Mesenchymal stem cell (in vitro differentiated cells and primary cell): ENCODE results near the gene COPS2.

Experiments
- DNase-seq: peaks from one replicate; pipeline ENCODE4 v3.0.0-alpha.2; 2013
- H2AFZ ChIP-seq: one replicate; pipeline ENCODE4 v1.6.1; 2013; ENCODE audit warnings: low read depth, mild to moderate bottlenecking, control low read depth, inconsistent platforms, low read length, moderate library complexity
- H2AK5ac ChIP-seq: 2 replicates; pipeline ENCODE4 v1.6.1; 2013; ENCODE audit warnings: low read length, moderate library complexity, mild to moderate bottlenecking, inconsistent platforms; ENCODE audit not compliant: severe bottlenecking
- H2BK120ac ChIP-seq: one replicate; pipeline ENCODE4 v1.6.1; 2013; ENCODE audit warnings: low read depth, mild to moderate bottlenecking, inconsistent platforms, low read length, moderate library complexity
- H2BK12ac ChIP-seq, 2 experiments: one replicate each; pipeline ENCODE4 v1.6.1; 2013; ENCODE audit warnings: inconsistent platforms in 2 of 2, low read length in 2 of 2, mild to moderate bottlenecking in 2 of 2, moderate library complexity in 2 of 2, control low read depth in 1 of 2
- H2BK15ac ChIP-seq: one replicate; pipeline ENCODE4 v1.6.1; 2013; ENCODE audit warnings: mild to moderate bottlenecking, low read depth, inconsistent platforms; ENCODE audit not compliant: poor library complexity, severe bottlenecking
- H2BK5ac ChIP-seq: 2 replicates; pipeline ENCODE4 v1.6.1; 2013; ENCODE audit warnings: low read depth, mild to moderate bottlenecking, low read length, control low read depth, inconsistent platforms; ENCODE audit not compliant: poor library complexity, severe bottlenecking
- H3K14ac ChIP-seq, 2 experiments: one replicate each; pipeline ENCODE4 v1.6.1; 2013; ENCODE audit warnings: inconsistent platforms in 2 of 2, low read length in 2 of 2, control low read depth in 1 of 2, mild to moderate bottlenecking in 1 of 2, moderate library complexity in 1 of 2
- H3K18ac ChIP-seq, 2 experiments: one replicate each; pipeline ENCODE4 v1.6.1; 2013; ENCODE audit warnings: inconsistent platforms in 2 of 2, low read length in 2 of 2, control low read depth in 1 of 2, low read depth in 1 of 2, mild to moderate bottlenecking in 1 of 2
- H3K23ac ChIP-seq, 2 experiments: one replicate each; pipeline ENCODE4 v1.6.1; 2013; ENCODE audit warnings: inconsistent platforms in 2 of 2, low read length in 2 of 2, mild to moderate bottlenecking in 2 of 2, moderate library complexity in 2 of 2, control low read depth in 1 of 2
- H3K27ac ChIP-seq: 2 replicates; pipeline ENCODE4 v1.5.1; 2013; ENCODE audit warnings: mild to moderate bottlenecking, moderate library complexity, low read length, control low read depth, inconsistent platforms; ENCODE audit not compliant: poor library complexity, severe bottlenecking
- H3K27me3 ChIP-seq, 2 experiments: 2 replicates each; pipeline versions ENCODE4 v1.6.1 to v1.7.0; 2013; ENCODE audit warnings: low read length in 2 of 2, mild to moderate bottlenecking in 2 of 2, moderate library complexity in 2 of 2, control low read depth in 1 of 2, inconsistent platforms in 1 of 2; ENCODE audit not compliant: control insufficient read depth in 1 of 2, insufficient read depth in 1 of 2
- H3K36me3 ChIP-seq, 2 experiments: 2 replicates each; pipeline versions ENCODE4 v1.6.1 to v1.7.0; 2013; ENCODE audit warnings: low read length in 2 of 2, control low read depth in 1 of 2, inconsistent platforms in 1 of 2, low read depth in 1 of 2, mild to moderate bottlenecking in 1 of 2; ENCODE audit not compliant: insufficient read depth in 2 of 2, control insufficient read depth in 1 of 2
- H3K4ac ChIP-seq, 2 experiments: one replicate each; pipeline ENCODE4 v1.6.1; 2013; ENCODE audit warnings: inconsistent platforms in 2 of 2, low read length in 2 of 2, mild to moderate bottlenecking in 2 of 2, moderate library complexity in 2 of 2, control low read depth in 1 of 2, low read depth in 1 of 2
- H3K4me1 ChIP-seq: 2 replicates; pipeline ENCODE4 v1.6.1; 2013; ENCODE audit warnings: low read depth, low read length, control low read depth; ENCODE audit not compliant: control insufficient read depth, insufficient read depth
- H3K4me2 ChIP-seq: 2 replicates; pipeline ENCODE4 v1.6.1; 2013; ENCODE audit warnings: low read length, mild to moderate bottlenecking, inconsistent platforms; ENCODE audit not compliant: poor library complexity, severe bottlenecking
- H3K4me3 ChIP-seq, 2 experiments: 2 replicates each; pipeline versions ENCODE4 v1.5.1 to v1.7.0; 2013; ENCODE audit warnings: low read length in 2 of 2, mild to moderate bottlenecking in 2 of 2, control low read depth in 1 of 2, low read depth in 1 of 2; ENCODE audit not compliant: insufficient read depth in 1 of 2
- H3K79me1 ChIP-seq: replicated peaks from 2 replicates; pipeline ENCODE4 v1.6.1; 2013; ENCODE audit warnings: mild to moderate bottlenecking, control low read depth, low read length, inconsistent platforms; ENCODE audit not compliant: poor library complexity, severe bottlenecking
- H3K9ac ChIP-seq: 2 replicates; pipeline ENCODE4 v1.7.0; 2013; ENCODE audit warnings: mild to moderate bottlenecking, low read length, moderate library complexity
- H3K9me3 ChIP-seq: 2 replicates; pipeline ENCODE4 v1.7.0; 2013; ENCODE audit warnings: mild to moderate bottlenecking, low read length; ENCODE audit not compliant: control insufficient read depth
- H4K8ac ChIP-seq: one replicate; pipeline ENCODE4 v1.6.1; 2013; ENCODE audit warnings: inconsistent platforms, mild to moderate bottlenecking, low read length, moderate library complexity
- H4K91ac ChIP-seq: one replicate; pipeline ENCODE4 v1.6.1; 2013; ENCODE audit warnings: mild to moderate bottlenecking, low read length, inconsistent platforms
- WGBS: methylation state at CpG from one replicate; pipeline ENCODE4 v1.1.7; 2013; ENCODE audit warnings: mixed read lengths; 5-methylcytosine and 5-hydroxymethylcytosine counted together

COPS2 gene

DNA sequence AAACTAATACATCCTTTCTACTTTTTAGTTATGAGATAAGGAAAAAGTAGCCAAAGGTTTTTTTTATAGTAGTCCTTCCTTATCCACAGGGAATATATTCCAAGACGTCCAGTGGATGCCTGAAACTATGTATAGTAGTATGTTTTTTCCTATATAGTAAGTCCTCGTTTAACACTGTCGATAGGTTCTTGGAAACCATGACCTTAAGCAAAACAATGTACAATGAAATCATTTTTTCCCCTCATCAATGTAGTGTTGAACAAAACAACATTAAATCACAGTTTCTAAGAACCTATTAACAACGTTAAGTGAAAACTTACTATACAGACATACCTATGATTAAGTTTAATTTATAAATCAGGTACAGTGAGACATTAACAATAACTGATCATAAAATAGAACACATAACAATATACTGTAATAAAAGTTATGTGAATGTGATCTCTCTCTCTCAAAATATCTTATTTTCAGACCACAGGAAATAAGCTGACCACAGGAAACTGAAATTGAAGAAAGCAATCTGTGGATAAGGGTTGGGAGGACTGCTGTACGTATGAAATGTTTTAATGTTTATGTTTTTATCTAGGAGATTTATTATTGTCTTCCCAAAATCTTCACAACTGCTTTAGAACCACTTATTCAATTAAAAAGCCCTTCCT is 20.6 kb downstream of the COPS2 start:
- 100% methylated on average over 1 of the region's 5 CpGs for WGBS

DNA sequence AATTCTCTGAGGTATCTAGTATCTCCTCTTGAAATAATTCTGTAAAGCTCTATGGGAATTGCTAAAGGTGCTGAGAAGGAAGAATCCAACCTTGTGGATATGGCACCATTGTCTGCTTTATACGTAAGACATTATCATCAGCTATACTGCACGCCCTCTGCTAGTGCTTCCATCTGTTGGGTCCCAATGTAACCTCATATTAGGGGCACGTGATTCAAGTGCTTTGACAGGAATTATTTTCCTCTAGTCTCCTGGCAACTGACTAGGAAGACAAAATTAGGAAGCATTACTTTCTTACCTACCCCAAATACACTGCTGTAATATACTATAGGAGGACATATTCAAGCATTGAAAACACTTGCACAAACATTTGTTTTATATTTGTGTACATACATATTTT is 24.0 kb downstream of the COPS2 start:
- Histone ChIP-seq H2BK120ac (no peak overlapping the region), H4K91ac (no peak overlapping the region), H3K4me2 (no peak overlapping the region), H2AFZ (no peak overlapping the region), H3K18ac (no peak overlapping the region), H3K4me3 (no peak overlapping the region), H2BK12ac (no peak overlapping the region), H3K14ac (no peak overlapping the region), H3K9me3 (no peaks in the 10 kb centered on the region), H3K27ac (no peak overlapping the region), H3K36me3 (peaks cover 0 to 99% of the 10 kb centered on the region in 2 experiments), H3K23ac (no peak overlapping the region), H3K4ac (no peak overlapping the region), H3K9ac (no peak overlapping the region), H3K79me1 (peaks cover 11% of the 10 kb centered on the region), H3K4me1 (no peaks in the 10 kb centered on the region), H2BK5ac (no peak overlapping the region), H4K8ac (no peak overlapping the region), H3K27me3 (no peaks in the 10 kb centered on the region), H2BK15ac (no peak overlapping the region), H2AK5ac (no peak overlapping the region)
- DNase-seq, result no peak
- 100% methylated on average over 3 of the region's 3 CpGs for WGBS

More for the DNA sequence above, 20.6 kb downstream of the COPS2 start:
- Histone ChIP-seq H3K9ac (no peak overlapping the region), H3K23ac (no peak overlapping the region), H3K4me3 (no peak overlapping the region), H2BK120ac (no peak overlapping the region), H3K9me3 (no peaks in the 10 kb centered on the region), H3K36me3 (peaks cover 0 to 99% of the 10 kb centered on the region in 2 experiments), H4K91ac (no peak overlapping the region), H2AFZ (no peak overlapping the region), H2BK15ac (no peak overlapping the region), H3K27ac (peak overlapping the region; percentile 58), H2AK5ac (no peak overlapping the region), H3K27me3 (no peaks in the 10 kb centered on the region), H3K4me1 (peaks cover 3% of the 10 kb centered on the region), H3K18ac (no peak overlapping the region), H2BK5ac (no peak overlapping the region), H3K79me1 (peaks cover 5% of the 10 kb centered on the region), H3K4me2 (peak overlapping the region; percentile 29), H4K8ac (no peak overlapping the region), H2BK12ac (no peak overlapping the region), H3K14ac (no peak overlapping the region), H3K4ac (no peak overlapping the region)
- DNase-seq, result no peak

DNA sequence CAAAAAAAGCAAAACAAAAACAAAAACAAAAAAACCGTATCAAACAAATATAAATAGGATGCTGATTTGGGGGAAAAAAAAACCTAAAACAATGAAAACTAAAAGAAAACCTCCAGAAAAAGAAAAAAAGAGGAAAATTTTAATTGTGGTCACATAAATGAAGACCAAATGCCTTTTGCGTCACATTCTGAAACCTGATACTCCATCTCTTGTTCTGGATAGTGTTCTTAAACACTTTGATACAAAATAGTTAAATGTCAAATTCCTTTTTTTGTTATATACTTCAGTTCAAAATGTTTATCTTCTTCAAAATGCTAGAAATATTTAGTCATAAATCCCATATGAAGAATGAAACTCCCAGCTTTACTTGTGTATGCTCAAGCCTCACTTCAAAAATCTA is 31.0 kb downstream of the COPS2 start:
- no CpG with 5 or more reads among the region's 2 CpGs for WGBS
- no peaks in the 10 kb centered on the region for H3K4me1 ChIP-seq
- no peak overlapping the region for H2BK120ac ChIP-seq
- H3K9ac ChIP-seq, result no peak overlapping the region
- no peak overlapping the region for H3K4me2 ChIP-seq
- H2AFZ ChIP-seq, result no peak overlapping the region
- H3K4ac ChIP-seq, result no peak overlapping the region
- H4K8ac ChIP-seq, result no peak overlapping the region
- H2AK5ac ChIP-seq, result no peak overlapping the region
- no peak overlapping the region for H3K14ac ChIP-seq
- peaks cover 8% of the 10 kb centered on the region for H3K79me1 ChIP-seq
- H3K27ac ChIP-seq, result no peak overlapping the region
- no peak overlapping the region for H2BK12ac ChIP-seq
- no peaks in the 10 kb centered on the region for H3K27me3 ChIP-seq
- H4K91ac ChIP-seq, result no peak overlapping the region
- no peak overlapping the region for H2BK15ac ChIP-seq
- peaks cover 0 to 68% of the 10 kb centered on the region in 2 experiments for H3K36me3 ChIP-seq
- no peak overlapping the region for H2BK5ac ChIP-seq
- no peak overlapping the region for H3K23ac ChIP-seq
- H3K4me3 ChIP-seq, result no peak overlapping the region
- DNase-seq, result no peak
- no peaks in the 10 kb centered on the region for H3K9me3 ChIP-seq
- no peak overlapping the region for H3K18ac ChIP-seq

DNA sequence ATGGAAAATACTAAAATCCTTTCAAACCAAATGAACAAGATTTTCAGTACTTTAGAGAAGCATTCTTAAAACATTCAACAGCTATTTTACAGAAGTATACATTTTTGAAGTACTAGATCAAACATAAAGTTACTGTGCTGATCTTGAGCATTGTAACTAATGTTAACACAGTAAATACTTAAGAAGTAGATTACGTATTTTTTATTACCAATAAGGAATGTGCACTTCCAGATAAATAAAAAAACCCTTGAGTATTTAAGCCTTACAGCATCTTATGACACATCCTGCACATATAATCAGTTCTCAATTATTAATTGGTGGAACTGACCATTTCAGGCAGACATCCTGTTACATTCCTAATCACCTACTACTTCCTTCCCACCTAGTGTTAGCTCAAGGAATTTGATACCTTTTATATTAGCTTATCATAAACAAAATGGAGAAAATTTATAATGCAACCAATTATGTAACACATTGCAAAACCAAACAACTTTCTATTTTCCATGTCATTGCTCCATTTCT is 32.8 kb downstream of the COPS2 start:
- H3K4ac ChIP-seq, result no peak overlapping the region
- H3K4me2 ChIP-seq, result no peak overlapping the region
- no peak overlapping the region for H2BK120ac ChIP-seq
- no peak overlapping the region for H2BK5ac ChIP-seq
- H2BK12ac ChIP-seq, result no peak overlapping the region
- H3K9me3 ChIP-seq, result no peaks in the 10 kb centered on the region
- no peak overlapping the region for H4K91ac ChIP-seq
- H3K27ac ChIP-seq, result no peak overlapping the region
- H3K14ac ChIP-seq, result no peak overlapping the region
- H3K4me1 ChIP-seq, result no peaks in the 10 kb centered on the region
- H3K9ac ChIP-seq, result no peak overlapping the region
- peaks cover 4% of the 10 kb centered on the region for H3K79me1 ChIP-seq
- no peak overlapping the region for H2AFZ ChIP-seq
- H3K18ac ChIP-seq, result no peak overlapping the region
- 100% methylated on average over 1 of the region's 1 CpG for WGBS
- no peaks in the 10 kb centered on the region for H3K27me3 ChIP-seq
- no peak overlapping the region for H2BK15ac ChIP-seq
- no peak overlapping the region for H4K8ac ChIP-seq
- no peak overlapping the region for H3K23ac ChIP-seq
- H3K36me3 ChIP-seq, result peaks cover 0 to 62% of the 10 kb centered on the region in 2 experiments
- DNase-seq, result no peak
- no peak overlapping the region for H2AK5ac ChIP-seq
- H3K4me3 ChIP-seq, result no peak overlapping the region
